HEK293 (cell line): ENCODE data around the gene KCNA5.

Experiments used
- CTCF ChIA-PET: fragments of 350-600 bp; formaldehyde crosslinking; extraction: SDS; loops from one replicate; lab custom pipeline; 2021; ENCODE audit warnings: antibody characterized with exemption; lab: Yijun Ruan, JAX
- POLR2A ChIA-PET: fragments of 300-600 bp; formaldehyde crosslinking; extraction: SDS; loops from one replicate; lab custom pipeline; 2020; ENCODE audit warnings: antibody characterized with exemption, inconsistent platforms; lab: Yijun Ruan, JAX
- H3K27ac ChIP-seq: fragments of 200-500 bp; sonication (Bioruptor generic); 2 replicates; pipeline ENCODE4 v1.5.1; 2014; ENCODE audit warnings: low read depth, low read length, control low read depth, inconsistent platforms; ENCODE audit errors: extremely low read depth
- H3K36me3 ChIP-seq, 2 experiments: fragments of 200-500 bp in 1 of 2; sonication (Bioruptor generic) in 1 of 2; 1 replicate in 1 of 2; 2 replicates in 1 of 2; pipeline ENCODE4 v1.5.1; 2014 to 2017; ENCODE audit warnings: inconsistent platforms in 2 of 2, low read length in 2 of 2; ENCODE audit not compliant: control insufficient read depth in 2 of 2, insufficient read depth in 1 of 2
- H3K4me1 ChIP-seq: fragments of 200-500 bp; sonication (Bioruptor generic); 2 replicates; pipeline ENCODE4 v1.5.1; 2014; ENCODE audit warnings: mild to moderate bottlenecking, low read length, inconsistent platforms; ENCODE audit not compliant: control insufficient read depth, insufficient read depth
- H3K4me3 ChIP-seq: 2 replicates; pipeline ENCODE4 v1.5.1; 2011; ENCODE audit warnings: low read depth, mild to moderate bottlenecking, control low read depth, low read length, moderate library complexity
- H3K9me3 ChIP-seq: fragments of 200-500 bp; sonication (Bioruptor generic); 2 replicates; pipeline ENCODE4 v1.5.1; 2014; ENCODE audit warnings: low read depth, low read length, inconsistent platforms; ENCODE audit not compliant: control insufficient read depth, insufficient read depth
- KLF1 ChIP-seq: fragments of 450-650 bp; formaldehyde crosslinking; IDR thresholded peaks from 2 replicates; pipeline ENCODE4 v1.5.1; 2016; ENCODE audit warnings: missing biosample characterization, missing genetic modification characterization
- KLF7 ChIP-seq: fragments of 450-650 bp; formaldehyde crosslinking; IDR thresholded peaks from 2 replicates; pipeline ENCODE4 v1.5.1; 2016; ENCODE audit warnings: missing biosample characterization, missing genetic modification characterization, borderline replicate concordance
- PRDM4 ChIP-seq: fragments of 450-650 bp; formaldehyde crosslinking; IDR thresholded peaks from 2 replicates; pipeline ENCODE4 v1.5.1; 2017; ENCODE audit warnings: missing biosample characterization, missing genetic modification characterization
- ZBTB11 ChIP-seq: fragments of 450-650 bp; formaldehyde crosslinking; conservative IDR thresholded peaks from 2 replicates; pipeline ENCODE4 v1.5.1; 2016; ENCODE audit warnings: low read depth, missing biosample characterization, missing genetic modification characterization
- ZBTB48 ChIP-seq: fragments of 450-650 bp; formaldehyde crosslinking; IDR thresholded peaks from 2 replicates; pipeline ENCODE4 v1.5.1; 2016; ENCODE audit warnings: missing biosample characterization, missing genetic modification characterization
- ZNF19 ChIP-seq: fragments of 450-650 bp; formaldehyde crosslinking; IDR thresholded peaks from 2 replicates; pipeline ENCODE4; 2016; ENCODE audit warnings: missing biosample characterization, missing genetic modification characterization, low read depth
- ZNF214 ChIP-seq: fragments of 450-650 bp; formaldehyde crosslinking; IDR thresholded peaks from 2 replicates; pipeline ENCODE4 v1.5.1; 2017; ENCODE audit warnings: missing biosample characterization, mild to moderate bottlenecking, missing genetic modification characterization, borderline replicate concordance
- ZNF221 ChIP-seq: fragments of 450-650 bp; formaldehyde crosslinking; IDR thresholded peaks from 2 replicates; pipeline ENCODE4 v1.5.1; 2017; ENCODE audit warnings: missing biosample characterization, missing genetic modification characterization, borderline replicate concordance
- ZNF223 ChIP-seq: fragments of 450-650 bp; formaldehyde crosslinking; IDR thresholded peaks from 2 replicates; pipeline ENCODE4 v1.5.1; 2016; ENCODE audit warnings: missing biosample characterization, missing genetic modification characterization
- ZNF324 ChIP-seq: fragments of 450-650 bp; formaldehyde crosslinking; IDR thresholded peaks from 2 replicates; pipeline ENCODE4 v1.5.1; 2016; ENCODE audit warnings: missing biosample characterization, missing genetic modification characterization
- ZNF354C ChIP-seq: fragments of 450-650 bp; formaldehyde crosslinking; IDR thresholded peaks from 2 replicates; pipeline ENCODE4 v1.5.1; 2016; ENCODE audit warnings: missing biosample characterization, missing genetic modification characterization, low read depth, borderline replicate concordance
- ZNF416 ChIP-seq: fragments of 450-650 bp; formaldehyde crosslinking; IDR thresholded peaks from 2 replicates; pipeline ENCODE4 v1.5.1; 2016; ENCODE audit warnings: missing biosample characterization, missing genetic modification characterization
- ZNF513 ChIP-seq: fragments of 450-650 bp; IDR thresholded peaks from 2 replicates; pipeline ENCODE4 v1.5.1; 2018; ENCODE audit warnings: missing biosample characterization, missing genetic modification characterization
- ZNF560 ChIP-seq: fragments of 450-650 bp; formaldehyde crosslinking; IDR thresholded peaks from 2 replicates; pipeline ENCODE4 v1.5.1; 2017; ENCODE audit warnings: missing biosample characterization, missing genetic modification characterization, borderline replicate concordance
- ZNF571 ChIP-seq: fragments of 450-650 bp; formaldehyde crosslinking; IDR thresholded peaks from 2 replicates; pipeline ENCODE4 v1.5.0; 2017; ENCODE audit warnings: missing biosample characterization, missing genetic modification characterization

KCNA5 gene

GRCh38 chr12:5050542-5050941, 6.9 kb downstream of the KCNA5 start:
- POLR2A ChIA-PET = no interaction called here

GRCh38 chr12:5051334-5051733, 7.7 kb downstream of the KCNA5 start:
- Histone ChIP-seq H3K36me3 (no peaks in the 10 kb centered on the region), H3K27ac (no peak overlapping the region), H3K4me1 (no peaks in the 10 kb centered on the region), H3K9me3 (no peaks in the 10 kb centered on the region), H3K4me3 (no peak overlapping the region)
- TF ChIP-seq KLF1 (tag by site-specific recombination) (no peak), ZNF513 (tag by site-specific recombination) (no peak), PRDM4 (tag by site-specific recombination) (no peak), ZNF221 (no peak), ZNF416 (tag by site-specific recombination) (no peak)
- ChIA-PET POLR2A (no interaction called here), CTCF (no interaction called here)

More at GRCh38 chr12:5050542-5050941, 6.9 kb downstream of the KCNA5 start:
- CTCF ChIA-PET = no interaction called here
- H3K36me3 ChIP-seq = no peaks in the 10 kb centered on the region
- no peak overlapping the region for H3K27ac ChIP-seq
- H3K4me1 ChIP-seq = no peaks in the 10 kb centered on the region
- TF ChIP-seq ZNF571 (tag by site-specific recombination) (no peak), ZNF560 (tag by site-specific recombination) (no peak), ZNF354C (no peak), ZNF324 (tag by site-specific recombination) (no peak)
- H3K9me3 ChIP-seq = no peaks in the 10 kb centered on the region
- no peak overlapping the region for H3K4me3 ChIP-seq

GRCh38 chr12:5051913-5052312, 8.2 kb downstream of the KCNA5 start:
- Histone ChIP-seq H3K4me1 (no peaks in the 10 kb centered on the region), H3K9me3 (no peaks in the 10 kb centered on the region), H3K27ac (no peak overlapping the region), H3K4me3 (no peak overlapping the region), H3K36me3 (no peaks in the 10 kb centered on the region)
- POLR2A ChIA-PET = no interaction called here
- no peak for TF ChIP-seq ZNF223 (tag by site-specific recombination)
- no peak for TF ChIP-seq ZBTB48 (tag by site-specific recombination)
- no peak for TF ChIP-seq ZNF214 (tag by site-specific recombination)
- CTCF ChIA-PET = no interaction called here

- Histone ChIP-seq H3K4me3 (no peak overlapping the region), H3K9me3 (no peaks in the 10 kb centered on the region), H3K27ac (no peak overlapping the region), H3K4me1 (no peaks in the 10 kb centered on the region), H3K36me3 (no peaks in the 10 kb centered on the region)
- ChIA-PET CTCF (no interaction called here), POLR2A (no interaction called here)
- TF ChIP-seq KLF7 (no peak), ZNF19 (tag by site-specific recombination) (no peak), ZBTB11 (tag by site-specific recombination) (no peak)
Observed at GRCh38 chr12:5052348-5052747, 8.7 kb downstream of the KCNA5 start.
